OCI-LY3 (cell line): ENCODE results near the gene P2RX1.

Experiments
- EZH2phosphoT487 ChIP-seq: fragments of 200-600 bp; shearing (Covaris generic); IDR thresholded peaks from 2 replicates; pipeline ENCODE4 v1.6.1; 2018; ENCODE audit warnings: antibody characterized with exemption, mixed run types, low read depth
- TF ChIP-seq, protein P1 (sequence below): fragments of 200-600, 300-600 bp; sonication (generic); IDR thresholded peaks from 2 replicates; pipeline ENCODE4 v1.5.1; 2014; ENCODE audit warnings: antibody characterized with exemption, low read length, low read depth

- TF ChIP-seq, protein P1, sequence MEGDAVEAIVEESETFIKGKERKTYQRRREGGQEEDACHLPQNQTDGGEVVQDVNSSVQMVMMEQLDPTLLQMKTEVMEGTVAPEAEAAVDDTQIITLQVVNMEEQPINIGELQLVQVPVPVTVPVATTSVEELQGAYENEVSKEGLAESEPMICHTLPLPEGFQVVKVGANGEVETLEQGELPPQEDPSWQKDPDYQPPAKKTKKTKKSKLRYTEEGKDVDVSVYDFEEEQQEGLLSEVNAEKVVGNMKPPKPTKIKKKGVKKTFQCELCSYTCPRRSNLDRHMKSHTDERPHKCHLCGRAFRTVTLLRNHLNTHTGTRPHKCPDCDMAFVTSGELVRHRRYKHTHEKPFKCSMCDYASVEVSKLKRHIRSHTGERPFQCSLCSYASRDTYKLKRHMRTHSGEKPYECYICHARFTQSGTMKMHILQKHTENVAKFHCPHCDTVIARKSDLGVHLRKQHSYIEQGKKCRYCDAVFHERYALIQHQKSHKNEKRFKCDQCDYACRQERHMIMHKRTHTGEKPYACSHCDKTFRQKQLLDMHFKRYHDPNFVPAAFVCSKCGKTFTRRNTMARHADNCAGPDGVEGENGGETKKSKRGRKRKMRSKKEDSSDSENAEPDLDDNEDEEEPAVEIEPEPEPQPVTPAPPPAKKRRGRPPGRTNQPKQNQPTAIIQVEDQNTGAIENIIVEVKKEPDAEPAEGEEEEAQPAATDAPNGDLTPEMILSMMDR, result no peak
- no peak for TF ChIP-seq EZH2phosphoT487
Observed at GRCh38 chr17:3865176-3865575, 51.1 kb downstream of the P2RX1 start.
